ENCODE measurements around the gene WNT5B. TPM values are rescaled to one million over a fixed set of nuclear protein-coding genes. Genes with fewer than 3 reads are reported as not detected.
"Not testable (repeated sequence)": the region's sequence is repeated elsewhere in the genome, so short reads cannot be mapped to it uniquely, and the experiment has no call there.

The WNT5B gene
- total RNA-seq, 2 experiments from 2014 or later: not detected

GRCh38 chr12:1676043-1676442, 47.0 kb downstream of the WNT5B start:
- Mint-ChIP-seq H3K4me3 (no peak overlapping the region), H3K4me1 (ENCODE audit: low read depth) (peaks cover 6% of the 10 kb centered on the region), H3K9me3 (ENCODE audit: insufficient read depth) (peaks cover 3% of the 10 kb centered on the region), H3K36me3 (ENCODE audit: low read depth) (no peaks in the 10 kb centered on the region), H3K27ac (no peak overlapping the region), H3K27me3 (ENCODE audit: low read depth) (peaks cover 4% of the 10 kb centered on the region)
- ChIA-PET CTCF (no interaction called here), POLR2A (interaction anchor here (1.7 kb wide), 1 partner anchor 14 kb away, joined by 4 read pairs; no protein-coding TSS in a partner anchor)
- ATAC-seq (no peak), DNase-seq (no peak)

- Mint-ChIP-seq H3K4me3 (no peak overlapping the region), H3K4me1 (ENCODE audit: low read depth) (no peaks in the 10 kb centered on the region), H3K9me3 (ENCODE audit: insufficient read depth) (no peaks in the 10 kb centered on the region), H3K27me3 (ENCODE audit: low read depth) (peaks cover 10% of the 10 kb centered on the region), H3K36me3 (ENCODE audit: low read depth) (no peaks in the 10 kb centered on the region), H3K27ac (no peak overlapping the region)
- no peak for ATAC-seq
- ChIA-PET POLR2A (no interaction called here), CTCF (interaction anchor here (1.2 to 1.8 kb wide), 3 partner anchors 28 to 259 kb away, joined by 3 to 9 read pairs (median 4); no protein-coding TSS in a partner anchor)
- DNase-seq: no peak
Observed at GRCh38 chr12:1680804-1681492, 51.9 kb downstream of the WNT5B start.

GRCh38 chr12:1681493-1681807, 52.4 kb downstream of the WNT5B start:
- Mint-ChIP-seq H3K4me3 (no peak overlapping the region), H3K27me3 (ENCODE audit: low read depth) (peaks cover 13% of the 10 kb centered on the region), H3K9me3 (ENCODE audit: insufficient read depth) (no peaks in the 10 kb centered on the region), H3K36me3 (ENCODE audit: low read depth) (no peaks in the 10 kb centered on the region), H3K4me1 (ENCODE audit: low read depth) (no peaks in the 10 kb centered on the region), H3K27ac (no peak overlapping the region)
- ATAC-seq (no peak), DNase-seq (no peak)
- CTCF ChIA-PET: interaction anchor here (1.2 to 1.8 kb wide), 3 partner anchors 28 to 258 kb away, joined by 3 to 9 read pairs (median 4); no protein-coding TSS in a partner anchor
- POLR2A ChIA-PET: no interaction called here

GRCh38 chr12:1688086-1688710, 59.2 kb downstream of the WNT5B start:
- H3K36me3 Mint-ChIP-seq (ENCODE audit: low read depth): peaks cover 7% of the 10 kb centered on the region

GRCh38 chr12:1690578-1691122, 61.6 kb downstream of the WNT5B start, which contains the start of gene ADIPOR2:
Gene ADIPOR2, plus strand, starts transcription at chr12:1691070. Its CDS starts 63,274 bp downstream, at chr12:1754344.
- Mint-ChIP-seq H3K4me3 (peak within 1 kb of the TSS; percentile 96), H3K36me3 (ENCODE audit: low read depth) (peaks cover 22% of the 10 kb centered on the region), H3K27ac (peak within 1 kb of the TSS; percentile 98), H3K9me3 (ENCODE audit: insufficient read depth) (no peaks in the 10 kb centered on the region), H3K4me1 (ENCODE audit: low read depth) (peaks cover 42% of the 10 kb centered on the region), H3K27me3 (ENCODE audit: low read depth) (peaks cover 6% of the 10 kb centered on the region)
- ATAC-seq: peak; percentile 98
- peak; percentile 95 for DNase-seq
- ChIA-PET CTCF (interaction anchor here (0.8 to 3.3 kb wide), 4 partner anchors 13 to 100 kb away, joined by 3 to 25 read pairs (median 6); no protein-coding TSS in a partner anchor), POLR2A (interaction anchor here (0.6 to 2.0 kb wide), 10 partner anchors 14 to 284 kb away, joined by 3 to 10 read pairs (median 4); no protein-coding TSS in a partner anchor)

More at GRCh38 chr12:1688086-1688710, 59.2 kb downstream of the WNT5B start:
- DNase-seq (no peak), ATAC-seq (no peak)
- CTCF ChIA-PET: interaction anchor here (0.6 to 1.2 kb wide), 4 partner anchors 21 to 1456 kb away, joined by 3 to 6 read pairs (median 4); no protein-coding TSS in a partner anchor
- peaks cover 33% of the 10 kb centered on the region for H3K4me1 Mint-ChIP-seq (ENCODE audit: low read depth)
- peaks cover 8% of the 10 kb centered on the region for H3K27me3 Mint-ChIP-seq (ENCODE audit: low read depth)
- POLR2A ChIA-PET: interaction anchor here (0.8 to 1.0 kb wide), 2 partner anchors 18 to 25 kb away, joined by 3 read pairs; no protein-coding TSS in a partner anchor
- H3K9me3 Mint-ChIP-seq (ENCODE audit: insufficient read depth): no peaks in the 10 kb centered on the region
- no peak overlapping the region for H3K4me3 Mint-ChIP-seq
- H3K27ac Mint-ChIP-seq: no peak overlapping the region

GRCh38 chr12:1691123-1692007, 62.3 kb downstream of the WNT5B start:
- Mint-ChIP-seq H3K27me3 (ENCODE audit: low read depth) (peaks cover 2% of the 10 kb centered on the region), H3K27ac (peak overlapping the region; percentile 98), H3K9me3 (ENCODE audit: insufficient read depth) (no peaks in the 10 kb centered on the region), H3K4me1 (ENCODE audit: low read depth) (peaks cover 46% of the 10 kb centered on the region), H3K36me3 (ENCODE audit: low read depth) (peaks cover 28% of the 10 kb centered on the region), H3K4me3 (peak overlapping the region; percentile 96)
- ATAC-seq (no peak), DNase-seq (peak; percentile 53)
- POLR2A ChIA-PET: interaction anchor here (0.5 to 1.7 kb wide), 10 partner anchors 12 to 352 kb away, joined by 3 to 6 read pairs (median 4); no protein-coding TSS in a partner anchor
- CTCF ChIA-PET: interaction anchor here (1.4 to 3.3 kb wide), 4 partner anchors 14 to 573 kb away, joined by 3 to 25 read pairs (median 7); no protein-coding TSS in a partner anchor

GRCh38 chr12:1692226-1692625, 63.2 kb downstream of the WNT5B start:
- peaks cover 34% of the 10 kb centered on the region for H3K36me3 Mint-ChIP-seq (ENCODE audit: low read depth)
- ChIA-PET CTCF (interaction anchor here (0.5 to 3.3 kb wide), 4 partner anchors 33 to 574 kb away, joined by 3 to 25 read pairs (median 7); no protein-coding TSS in a partner anchor), POLR2A (interaction anchor here (0.5 to 1.7 kb wide), 3 partner anchors 26 to 103 kb away, joined by 3 to 5 read pairs (median 3); no protein-coding TSS in a partner anchor)
- no peaks in the 10 kb centered on the region for H3K27me3 Mint-ChIP-seq (ENCODE audit: low read depth)
- no peaks in the 10 kb centered on the region for H3K9me3 Mint-ChIP-seq (ENCODE audit: insufficient read depth)
- peak overlapping the region; percentile 96 for H3K4me3 Mint-ChIP-seq
- peaks cover 53% of the 10 kb centered on the region for H3K4me1 Mint-ChIP-seq (ENCODE audit: low read depth)
- ATAC-seq (no peak), DNase-seq (no peak)
- H3K27ac Mint-ChIP-seq: peak overlapping the region; percentile 98

- H3K36me3 Mint-ChIP-seq (ENCODE audit: low read depth): peaks cover 38% of the 10 kb centered on the region
- ChIA-PET CTCF (interaction anchor here (0.6 to 2.5 kb wide), 6 partner anchors 16 to 575 kb away, joined by 3 to 8 read pairs (median 6); no protein-coding TSS in a partner anchor), POLR2A (no interaction called here)
- peak overlapping the region; percentile 12 for H3K4me3 Mint-ChIP-seq
- ATAC-seq (no peak), DNase-seq (no peak)
- H3K27ac Mint-ChIP-seq: no peak overlapping the region
- H3K9me3 Mint-ChIP-seq (ENCODE audit: insufficient read depth): no peaks in the 10 kb centered on the region
- H3K27me3 Mint-ChIP-seq (ENCODE audit: low read depth): no peaks in the 10 kb centered on the region
- H3K4me1 Mint-ChIP-seq (ENCODE audit: low read depth): peaks cover 55% of the 10 kb centered on the region
Observed at GRCh38 chr12:1692895-1693610, 64.0 kb downstream of the WNT5B start.

- POLR2A ChIA-PET: not testable (repeated sequence)
Observed at GRCh38 chr12:1695097-1695496, 66.1 kb downstream of the WNT5B start.

GRCh38 chr12:1695886-1696670, 67.0 kb downstream of the WNT5B start:
- ATAC-seq: no peak
- peaks cover 41% of the 10 kb centered on the region for H3K4me1 Mint-ChIP-seq (ENCODE audit: low read depth)
- no peaks in the 10 kb centered on the region for H3K27me3 Mint-ChIP-seq (ENCODE audit: low read depth)

More at GRCh38 chr12:1695097-1695496, 66.1 kb downstream of the WNT5B start:
- H3K27me3 Mint-ChIP-seq (ENCODE audit: low read depth); DNase-seq; ATAC-seq; H3K4me3 Mint-ChIP-seq; H3K27ac Mint-ChIP-seq; H3K9me3 Mint-ChIP-seq (ENCODE audit: insufficient read depth); CTCF ChIA-PET: not testable (repeated sequence)
- H3K36me3 Mint-ChIP-seq (ENCODE audit: low read depth): peaks cover 51% of the 10 kb centered on the region
- peaks cover 48% of the 10 kb centered on the region for H3K4me1 Mint-ChIP-seq (ENCODE audit: low read depth)

More at GRCh38 chr12:1695886-1696670, 67.0 kb downstream of the WNT5B start:
- ChIA-PET CTCF (interaction anchor here (1.0 to 4.6 kb wide), 3 partner anchors 29 to 243 kb away, joined by 3 to 21 read pairs (median 3); no protein-coding TSS in a partner anchor), POLR2A (no interaction called here)
- Mint-ChIP-seq H3K27ac (no peak overlapping the region), H3K4me3 (no peak overlapping the region), H3K9me3 (ENCODE audit: insufficient read depth) (no peaks in the 10 kb centered on the region), H3K36me3 (ENCODE audit: low read depth) (peaks cover 56% of the 10 kb centered on the region)
- DNase-seq: no peak

Measured in activated CD8-positive, alpha-beta T cell treated with anti-CD3 and anti-CD28 coated beads, Interleukin-2, amount 10 ng/mL, durations not matched to agents 7 days and 5 days (primary cell).